ENCODE results near the gene P2RX6. TPM values are rescaled to one million over a fixed set of nuclear protein-coding genes. Genes with fewer than 3 reads are reported as not detected.

The P2RX6 gene
- polyA plus RNA-seq, 1 of the 3 experiments (the other 2 are of a cell fraction): 7.1 TPM

- Histone ChIP-seq H3K4me2 (no peak overlapping the region), H3K27me3 (ENCODE audit: insufficient read depth) (no peaks in the 10 kb centered on the region), H3K9me2 (no peaks in the 10 kb centered on the region), H3K4me1 (ENCODE audit: control insufficient read depth in 1 of 2, insufficient read depth in 2 of 2, low read depth in 1 of 2, low read length in 1 of 2) (no peaks in the 10 kb centered on the region), H3K27ac (ENCODE audit: low read depth in 2 of 2, low read length in 1 of 2) (no peak overlapping the region), H3K36me3 (replicated peaks in 1 of 2; ENCODE audit: control insufficient read depth in 1 of 2, insufficient read depth in 2 of 2, low read length in 1 of 2) (no peaks in the 10 kb centered on the region), H3K9ac (no peak overlapping the region), H3K4me3 (ENCODE audit: low read depth in 2 of 2, low read length in 1 of 2) (no peak overlapping the region), H3K9me3 (no peaks in the 10 kb centered on the region), H4K20me1 (ENCODE audit: insufficient read depth) (no peaks in the 10 kb centered on the region), H2AFZ (ENCODE audit: low read depth) (no peak overlapping the region), H3K79me2 (ENCODE audit: insufficient read depth) (no peaks in the 10 kb centered on the region), H3F3A (replicated peaks; ENCODE audit: insufficient read depth) (peaks cover 4% of the 10 kb centered on the region)
- TF ChIP-seq POLR2AphosphoS5 (IDR thresholded peaks at IDR 0.05; ENCODE audit: low read depth, low read length) (no peak), USF1 (IDR thresholded peaks at IDR 0.05; ENCODE audit: borderline replicate concordance, low read depth) (no peak), NRF1 (IDR thresholded peaks at IDR 0.05; ENCODE audit: low read depth, low read length) (no peak), MXI1 (IDR thresholded peaks at IDR 0.05; ENCODE audit: low read depth, low read length) (no peak), TEAD4 (IDR thresholded peaks at IDR 0.05; ENCODE audit: borderline replicate concordance, insufficient read depth) (no peak), SIN3A (IDR thresholded peaks at IDR 0.05; ENCODE audit: borderline replicate concordance, low read depth, low read length) (no peak), SMC3 (IDR thresholded peaks at IDR 0.05; ENCODE audit: low read depth, low read length) (no peak), GATA2 (CRISPR knock-in tag; IDR thresholded peaks at IDR 0.05) (no peak), CHD2 (IDR thresholded peaks at IDR 0.05; ENCODE audit: low read length, partially characterized antibody) (no peak), MEF2A (IDR thresholded peaks at IDR 0.05; ENCODE audit: borderline replicate concordance, low read depth) (no peak), RXRA (IDR thresholded peaks at IDR 0.05; ENCODE audit: borderline replicate concordance, low read depth) (no peak), PBX3 (IDR thresholded peaks at IDR 0.05) (no peak), ELF1 (IDR thresholded peaks at IDR 0.05) (no peak), MAX (IDR thresholded peaks at IDR 0.05; ENCODE audit: low read depth) (no peak)
- POLR2A ChIA-PET: no interaction called here
- DNase-seq: no peak
- 79% methylated on average over 3 of the region's 3 CpGs for WGBS (ENCODE audit: low lambda C conversion rate)
- CTCF ChIA-PET: interaction anchor here (1.2 to 3.4 kb wide), 3 partner anchors 21 to 34 kb away, joined by 4 to 15 read pairs (median 4); no protein-coding TSS in a partner anchor
Observed at GRCh38 chr22:21073023-21073422, 58.1 kb downstream of the P2RX6 start.

GRCh38 chr22:21073482-21073881 is 58.5 kb downstream of the P2RX6 start:
- Histone ChIP-seq H3K36me3 (replicated peaks in 1 of 2; ENCODE audit: control insufficient read depth in 1 of 2, insufficient read depth in 2 of 2, low read length in 1 of 2) (no peaks in the 10 kb centered on the region), H2AFZ (ENCODE audit: low read depth) (no peak overlapping the region), H3K4me1 (ENCODE audit: control insufficient read depth in 1 of 2, insufficient read depth in 2 of 2, low read depth in 1 of 2, low read length in 1 of 2) (peaks cover 0 to under 1% of the 10 kb centered on the region in 2 experiments; a peak in 1 of 4 replicates), H4K20me1 (ENCODE audit: insufficient read depth) (no peaks in the 10 kb centered on the region), H3K9me3 (no peaks in the 10 kb centered on the region), H3K4me2 (no peak overlapping the region), H3K9ac (no peak overlapping the region), H3K27me3 (ENCODE audit: insufficient read depth) (no peaks in the 10 kb centered on the region), H3K9me2 (no peaks in the 10 kb centered on the region), H3K4me3 (ENCODE audit: low read depth in 2 of 2, low read length in 1 of 2) (no peak overlapping the region), H3K27ac (ENCODE audit: low read depth in 2 of 2, low read length in 1 of 2) (no peak overlapping the region), H3K79me2 (ENCODE audit: insufficient read depth) (no peaks in the 10 kb centered on the region), H3F3A (replicated peaks; ENCODE audit: insufficient read depth) (peaks cover 4% of the 10 kb centered on the region)
- 95% methylated on average over 5 of the region's 5 CpGs for WGBS (ENCODE audit: low lambda C conversion rate)
- ChIA-PET POLR2A (no interaction called here), CTCF (interaction anchor here (1.6 to 3.4 kb wide), 2 partner anchors 29 to 34 kb away, joined by 4 to 15 read pairs; no protein-coding TSS in a partner anchor)
- TF ChIP-seq RXRA (IDR thresholded peaks at IDR 0.05; ENCODE audit: borderline replicate concordance, low read depth) (no peak), RFX5 (IDR thresholded peaks at IDR 0.05; ENCODE audit: low read length) (no peak), JUND (IDR thresholded peaks at IDR 0.05) (no peak), MXI1 (IDR thresholded peaks at IDR 0.05; ENCODE audit: low read depth, low read length) (no peak), IRF3 (IDR thresholded peaks at IDR 0.05; ENCODE audit: low read depth, low read length) (no peak), ELF1 (IDR thresholded peaks at IDR 0.05) (no peak), POLR2AphosphoS5 (IDR thresholded peaks at IDR 0.05; ENCODE audit: low read depth, low read length) (no peak), CHD2 (IDR thresholded peaks at IDR 0.05; ENCODE audit: low read length, partially characterized antibody) (no peak), RAD21 (IDR thresholded peaks at IDR 0.05; ENCODE audit: low read length) (no peak), FOXJ3 (CRISPR knock-in tag; IDR thresholded peaks at IDR 0.05) (no peak), RCOR1 (IDR thresholded peaks at IDR 0.05; ENCODE audit: low read length) (no peak), FOXM1 (IDR thresholded peaks at IDR 0.05; ENCODE audit: low read depth) (no peak)
- DNase-seq: no peak

Data from SK-N-SH (cell line).